Measurements from ENCODE around the gene FAM170B.

Gene FAM170B

GRCh38 chr10:49169776-49170175, 36.0 kb upstream of the FAM170B start:
- no peak for DNase-seq (ENCODE audit: low spot score)

GRCh38 chr10:49168831-49169500, 35.1 kb upstream of the FAM170B start:
- no peak for DNase-seq (ENCODE audit: low spot score)

GRCh38 chr10:49168171-49168540, 34.3 kb upstream of the FAM170B start:
- no peak for DNase-seq (ENCODE audit: low spot score)

GRCh38 chr10:49167425-49168170, 33.8 kb upstream of the FAM170B start:
- no peak for DNase-seq (ENCODE audit: low spot score)

GRCh38 chr10:49166484-49167400, 32.9 kb upstream of the FAM170B start:
- DNase-seq (ENCODE audit: low spot score) = no peak

GRCh38 chr10:49165821-49166483, 32.1 kb upstream of the FAM170B start:
- DNase-seq (ENCODE audit: low spot score) = no peak

- DNase-seq (ENCODE audit: low spot score) = no peak
These were observed 31.4 kb upstream of the FAM170B start for GRCh38 chr10:49165259-49165658.

- peak; percentile 40 for DNase-seq (ENCODE audit: low spot score)
These were observed 30.9 kb upstream of the FAM170B start for GRCh38 chr10:49164559-49165188.

GRCh38 chr10:49163741-49164140, 29.9 kb upstream of the FAM170B start:
- DNase-seq (ENCODE audit: low spot score) = no peak

- DNase-seq (ENCODE audit: low spot score) = no peak
These were observed 29.0 kb upstream of the FAM170B start for GRCh38 chr10:49162761-49163310.

GRCh38 chr10:49162063-49162462, 28.2 kb upstream of the FAM170B start:
- DNase-seq (ENCODE audit: low spot score) = no peak

GRCh38 chr10:49161411-49161997, 27.7 kb upstream of the FAM170B start:
- no peak for DNase-seq (ENCODE audit: low spot score)

- no peak for DNase-seq (ENCODE audit: low spot score)
These were observed 27.0 kb upstream of the FAM170B start for GRCh38 chr10:49160814-49161213.

- DNase-seq (ENCODE audit: low spot score) = no peak
These were observed 26.3 kb upstream of the FAM170B start for GRCh38 chr10:49160110-49160509.

GRCh38 chr10:49158915-49159314, 25.1 kb upstream of the FAM170B start:
- no peak for DNase-seq (ENCODE audit: low spot score)

GRCh38 chr10:49158404-49158803, 24.6 kb upstream of the FAM170B start:
- no peak for DNase-seq (ENCODE audit: low spot score)

GRCh38 chr10:49157229-49157628, 23.4 kb upstream of the FAM170B start:
- DNase-seq (ENCODE audit: low spot score) = no peak

- DNase-seq (ENCODE audit: low spot score) = no peak
These were observed 20.8 kb upstream of the FAM170B start for GRCh38 chr10:49154641-49155040.

- no peak for DNase-seq (ENCODE audit: low spot score)
These were observed 20.1 kb upstream of the FAM170B start for GRCh38 chr10:49153971-49154370.

- no peak for DNase-seq (ENCODE audit: low spot score)
These were observed 19.3 kb upstream of the FAM170B start for GRCh38 chr10:49153115-49153514.

GRCh38 chr10:49152663-49153062, 18.8 kb upstream of the FAM170B start:
- DNase-seq (ENCODE audit: low spot score) = no peak
